Upper lobe of left lung (tissue), 4 donors: ENCODE measurements around the gene CELF5.

Source experiments
- EP300 ChIP-seq, 4 donors: sonication (generic); formaldehyde crosslinking; IDR thresholded peaks; one replicate each; pipeline ENCODE4 v1.5.1; 2017; ENCODE audit warnings: antibody characterized with exemption in 4 of 4, control low read depth in 2 of 4
- POLR2A ChIP-seq, 4 donors: fragments of 450-650 bp; IDR thresholded peaks; one replicate each; pipeline ENCODE4 v1.5.1; 2016 to 2017; ENCODE audit warnings: antibody characterized with exemption in 4 of 4, mild to moderate bottlenecking in 2 of 4

GRCh38 chr19:3243819-3244700 is 19.6 kb downstream of the CELF5 start:
- TF ChIP-seq EP300 (IDR thresholded peaks at IDR 0.05) (no peak), POLR2A (IDR thresholded peaks at IDR 0.05) (no peak)
